SIG-M5 treated with dmso at 0.1 percent for 504 hours (cell line): Measurements from ENCODE around the gene KCNV2.

Source experiments
- DNase-seq: peaks from one replicate; lab custom pipeline; 2025; ENCODE audit not compliant: unreplicated experiment; lab: John Stamatoyannopoulos, UW

KCNV2 gene

DNA sequence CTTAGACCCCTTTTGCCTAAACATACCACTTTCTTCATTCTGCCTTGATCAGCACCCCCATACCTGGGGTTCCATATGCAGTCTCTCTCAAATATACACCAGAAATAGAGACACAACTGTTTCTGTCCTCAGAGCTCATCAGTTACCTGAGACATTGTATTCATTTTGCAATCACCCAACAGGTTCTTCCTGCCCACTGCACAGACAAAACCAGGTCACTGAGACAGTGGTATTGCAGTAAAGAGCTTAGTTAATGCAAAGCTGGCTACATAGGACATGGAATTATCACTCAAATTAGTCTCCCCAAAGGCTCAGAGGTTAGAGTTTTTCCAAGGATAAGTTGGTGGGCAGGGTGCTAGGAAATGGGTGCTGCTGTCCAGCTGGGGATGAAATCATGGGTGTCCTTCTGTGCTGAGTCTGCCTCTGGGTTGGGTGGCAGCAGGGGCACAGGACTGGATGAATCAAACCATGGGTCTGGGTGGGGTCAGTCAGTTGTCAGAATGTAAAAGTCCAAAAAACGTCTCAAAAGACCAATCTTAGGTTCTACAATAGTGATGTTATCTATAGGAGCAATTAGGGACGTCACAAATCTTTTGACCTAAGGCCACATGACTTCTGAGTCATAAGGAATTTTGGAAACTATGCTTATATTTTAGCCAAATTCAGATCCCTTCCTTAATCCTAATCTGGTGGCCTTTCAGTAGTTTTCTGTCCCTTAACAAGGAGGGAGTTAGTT, 41.0 kb downstream of the KCNV2 start:
- no peak for DNase-seq

- DNase-seq: no peak
Observed at GRCh38 chr9:2758898-2759510, 41.7 kb downstream of the KCNV2 start.

GRCh38 chr9:2761424-2761823, 44.1 kb downstream of the KCNV2 start:
- DNase-seq: no peak

- peak; percentile 63 for DNase-seq
Observed at GRCh38 chr9:2764353-2764752, 47.0 kb downstream of the KCNV2 start.

DNA sequence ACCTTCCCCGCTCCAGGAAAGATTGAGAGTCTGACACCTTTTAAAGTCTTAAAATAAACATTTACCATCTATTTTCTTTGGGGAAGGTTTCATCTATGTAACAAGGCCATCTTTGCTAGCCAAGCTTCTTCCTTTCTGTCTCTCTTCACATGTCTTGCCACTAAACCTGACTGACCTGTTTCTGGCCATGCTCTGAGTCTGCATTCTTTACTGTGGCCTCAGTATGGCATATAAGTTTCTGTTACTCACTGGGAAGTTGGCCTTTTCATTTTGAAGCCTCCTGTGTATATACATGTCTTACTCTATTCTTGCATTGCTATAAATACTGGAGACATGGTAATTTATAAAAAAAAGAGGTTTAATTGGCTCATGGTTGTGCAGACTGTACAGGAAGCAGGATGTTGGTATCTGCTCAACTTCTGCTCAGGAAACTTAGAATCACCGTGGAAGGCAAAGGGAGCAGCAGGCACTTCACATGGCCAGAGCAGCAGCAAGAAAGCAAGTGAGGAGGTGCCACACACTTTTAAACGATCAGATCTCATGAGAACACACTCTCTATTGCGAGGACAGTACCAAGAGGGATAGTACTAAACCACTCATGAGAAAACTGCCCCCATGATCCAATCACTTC, 48.1 kb downstream of the KCNV2 start:
- DNase-seq: peak; percentile 6

DNA sequence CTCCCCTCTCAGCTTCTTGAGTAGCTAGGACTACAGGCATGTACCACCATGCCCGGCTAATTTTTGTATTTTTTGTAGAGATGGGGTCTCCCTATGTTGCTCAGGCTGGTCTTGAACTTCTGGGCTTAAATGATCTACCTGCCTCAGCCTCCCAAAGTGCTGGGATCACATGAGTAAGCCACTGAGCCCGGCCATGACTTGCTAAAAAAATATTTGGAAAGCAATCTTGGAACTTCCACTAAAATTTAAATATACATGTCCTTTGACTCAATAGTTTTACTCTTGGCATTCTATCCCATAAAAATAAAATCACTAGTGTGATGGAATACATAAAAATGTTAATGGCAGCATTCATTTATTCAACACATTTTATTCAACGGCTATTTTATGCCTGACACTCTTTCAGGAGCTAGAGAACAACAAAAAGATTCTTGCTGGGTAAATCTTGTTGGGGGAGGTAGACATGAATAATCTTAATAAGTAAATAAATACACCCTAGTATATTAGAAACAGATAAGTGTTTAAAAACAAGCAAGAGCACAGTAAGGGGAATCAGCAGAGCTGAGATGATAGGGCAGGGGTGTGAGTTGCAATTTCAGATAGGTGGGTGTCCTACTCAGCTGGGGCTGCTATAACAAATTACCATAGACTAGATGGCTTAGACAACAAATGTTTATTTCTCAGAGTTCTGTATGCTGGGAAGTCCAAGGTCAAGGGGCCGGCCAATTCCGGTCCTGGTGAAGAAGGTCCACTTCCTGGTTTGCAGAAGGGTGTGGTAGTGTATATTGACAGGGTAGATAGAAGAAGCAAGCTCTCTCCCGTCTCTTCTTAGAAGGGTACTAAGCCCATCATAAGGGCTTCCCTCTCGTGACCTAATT, 50.7 kb downstream of the KCNV2 start:
- DNase-seq: no peak

DNA sequence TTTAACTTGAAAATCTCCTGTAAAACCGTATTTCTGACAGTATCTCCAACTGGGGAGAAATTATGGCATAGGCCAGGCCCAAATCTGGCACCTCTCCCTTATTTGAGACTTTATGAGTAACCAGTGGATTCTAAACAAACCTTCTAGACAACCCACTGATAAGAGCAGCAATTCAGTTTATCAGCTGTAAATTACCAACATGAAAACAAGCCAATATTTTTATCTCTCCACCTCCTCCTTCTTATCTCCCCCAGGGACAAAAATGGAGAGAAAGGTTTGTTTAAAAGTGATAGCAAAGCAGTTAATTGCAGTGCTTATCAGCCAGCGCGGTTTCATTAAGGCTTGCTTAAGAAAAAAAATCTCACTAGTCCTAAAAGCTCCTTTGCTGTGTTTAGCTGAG, 53.8 kb downstream of the KCNV2 start:
- no peak for DNase-seq

GRCh38 chr9:2771661-2772060, 54.4 kb downstream of the KCNV2 start:
- DNase-seq: no peak

DNA sequence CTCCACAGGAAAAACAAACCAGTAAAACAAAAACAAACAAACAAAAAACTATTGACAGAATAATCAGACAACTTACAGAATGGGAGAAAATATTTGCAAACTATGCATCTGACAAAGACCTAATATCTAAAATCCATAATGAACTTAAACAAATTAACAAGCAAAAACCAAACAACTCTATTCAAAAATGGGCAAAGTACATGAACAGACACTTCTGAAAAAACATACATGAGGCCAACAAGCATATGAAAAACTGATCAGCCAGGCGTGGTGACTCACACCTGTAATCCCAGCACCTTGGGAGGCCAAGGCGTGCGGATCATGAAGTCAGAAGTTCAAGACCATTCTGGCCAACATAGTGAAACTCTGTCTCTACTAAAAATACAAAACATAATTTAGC, 60.1 kb downstream of the KCNV2 start:
- no peak for DNase-seq

GRCh38 chr9:2778816-2779215, 61.5 kb downstream of the KCNV2 start:
- no peak for DNase-seq
